GM12875 (cell line): Measurements from ENCODE around the gene PRKG2.
"Not testable (repeated sequence)": the region's sequence is repeated elsewhere in the genome, so short reads cannot be mapped to it uniquely, and the experiment has no call there.

ENCODE experiments used
- H3K4me3 ChIP-seq: one replicate; pipeline ENCODE4 v1.5.1; 2011; ENCODE audit warnings: low read depth, low read length, control low read depth
- CTCF ChIP-seq: IDR thresholded peaks from 2 replicates; pipeline ENCODE4 v1.5.1; 2011; ENCODE audit warnings: low read depth, mild to moderate bottlenecking, control low read depth, inconsistent platforms, low read length, moderate library complexity, borderline replicate concordance; ENCODE audit not compliant: insufficient read depth

PRKG2 gene

GRCh38 chr4:81225252-81225651 lies 10.2 kb upstream of the PRKG2 start:
- no peak for TF ChIP-seq CTCF
- no peak overlapping the region for H3K4me3 ChIP-seq

- not testable (repeated sequence) for H3K4me3 ChIP-seq
Observed at GRCh38 chr4:81222082-81222472, 7.1 kb upstream of the PRKG2 start.

GRCh38 chr4:81221303-81222081 lies 6.5 kb upstream of the PRKG2 start:
- no peak for TF ChIP-seq CTCF
- no peak overlapping the region for H3K4me3 ChIP-seq

GRCh38 chr4:81220271-81220670 lies 5.2 kb upstream of the PRKG2 start:
- TF ChIP-seq CTCF = no peak

GRCh38 chr4:81218206-81218605 lies 3.2 kb upstream of the PRKG2 start:
- no peak overlapping the region for H3K4me3 ChIP-seq
- no peak for TF ChIP-seq CTCF

More at GRCh38 chr4:81220271-81220670, 5.2 kb upstream of the PRKG2 start:
- no peak overlapping the region for H3K4me3 ChIP-seq

GRCh38 chr4:81217779-81218178 lies 2.8 kb upstream of the PRKG2 start:
- no peak overlapping the region for H3K4me3 ChIP-seq
- TF ChIP-seq CTCF = no peak

GRCh38 chr4:81215931-81216330 lies 909 bp upstream of the PRKG2 start:
- TF ChIP-seq CTCF = no peak
- no peak overlapping the region for H3K4me3 ChIP-seq
